K562 (cell line): ENCODE results near the gene CCNY.

Experiments used
- CHD1 ChIP-seq: fragments of 200-600 bp; sonication (generic); IDR thresholded peaks from one replicate; pipeline ENCODE4 v1.6.1; 2012; ENCODE audit warnings: mild to moderate bottlenecking, moderate library complexity, low read length, inconsistent platforms
- GABPA ChIP-seq: fragments of 200-800 bp; sonication (Bioruptor generic); conservative IDR thresholded peaks from 2 replicates; pipeline ENCODE4 v1.6.1; 2016; ENCODE audit warnings: low read depth, missing genetic modification characterization, missing compliant biosample characterization
- MAZ ChIP-seq, 2 experiments: fragments of 450-650 bp in 1 of 2; sonication (generic) in 1 of 2; formaldehyde crosslinking; IDR thresholded peaks in 1 of 2; conservative IDR thresholded peaks in 1 of 2; 2 replicates each; pipeline versions ENCODE4 v1.4.0 to v1.5.0; 2020; ENCODE audit warnings: mild to moderate bottlenecking in 1 of 2, missing genetic modification reagents in 1 of 2
- POLR2A ChIP-seq: fragments of 450-650 bp; conservative IDR thresholded peaks from 2 replicates; pipeline ENCODE4 v1.6.1; 2016
- POLR2AphosphoS5 ChIP-seq: IDR thresholded peaks from 2 replicates; pipeline ENCODE4 v1.6.1; 2011; ENCODE audit warnings: mild to moderate bottlenecking, low read depth, low read length, moderate library complexity; ENCODE audit not compliant: control insufficient read depth, insufficient read depth
- SOX6 ChIP-seq: fragments of 450-650 bp; IDR thresholded peaks from 2 replicates; pipeline ENCODE4 v1.6.1; 2014; ENCODE audit warnings: mild to moderate bottlenecking
- SP2 ChIP-seq: IDR thresholded peaks from 2 replicates; pipeline ENCODE4 v1.6.1; 2011; ENCODE audit warnings: mild to moderate bottlenecking, low read depth, low read length, moderate library complexity; ENCODE audit not compliant: poor library complexity, severe bottlenecking; ENCODE audit errors: extremely low read depth
- TF ChIP-seq, protein P1 (sequence below): fragments of 450-650 bp; IDR thresholded peaks from 2 replicates; pipeline ENCODE4 v1.6.1; 2017; ENCODE audit warnings: mild to moderate bottlenecking, moderate library complexity
- TF ChIP-seq, protein P2 (sequence below), 3 experiments: IDR thresholded peaks in 2 of 3; conservative IDR thresholded peaks in 1 of 3; 2 replicates each; pipeline ENCODE4 v1.5.1; 2011 to 2012; ENCODE audit warnings: low read length in 3 of 3, mild to moderate bottlenecking in 3 of 3, control low read depth in 2 of 3, improper control_type of control experiment in 1 of 3, inconsistent platforms in 1 of 3, low read depth in 1 of 3, mixed read lengths in 1 of 3, moderate library complexity in 1 of 3; ENCODE audit not compliant: insufficient read depth in 2 of 3

DNA sequence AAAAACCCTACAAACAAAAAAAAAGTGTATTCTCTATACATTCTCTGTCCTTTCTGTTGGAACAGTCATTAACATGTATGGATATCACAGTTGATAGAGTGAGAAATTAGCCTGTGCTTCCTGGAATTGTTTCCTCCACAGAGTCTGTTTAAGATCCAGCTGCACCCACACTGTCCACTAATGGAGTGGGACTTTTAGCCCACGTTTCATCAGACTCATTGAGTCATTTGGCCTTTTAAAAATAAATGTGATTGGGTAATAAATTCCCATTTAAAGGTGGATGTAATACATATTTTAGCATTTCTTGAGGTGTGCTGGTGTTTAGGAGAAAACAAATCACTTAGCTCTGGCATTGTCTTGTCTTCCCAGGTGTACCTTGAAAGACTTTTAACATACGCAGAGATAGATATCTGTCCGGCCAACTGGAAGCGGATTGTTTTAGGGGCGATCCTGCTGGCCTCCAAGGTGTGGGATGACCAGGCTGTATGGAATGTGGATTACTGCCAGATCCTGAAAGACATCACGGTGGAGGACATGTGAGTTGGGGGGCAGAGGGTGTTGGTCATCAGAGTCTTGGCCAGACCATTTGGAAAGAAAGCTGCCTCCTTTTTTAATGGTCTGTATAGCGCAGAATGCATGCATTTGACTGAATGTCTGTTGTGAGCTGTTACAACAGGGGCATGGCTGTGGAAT, 216.5 kb downstream of the CCNY start:
- TF ChIP-seq POLR2AphosphoS5: no peak
- no peak for TF ChIP-seq CHD1
- TF ChIP-seq GABPA (tag): no peak
- TF ChIP-seq POLR2A: no peak
- no peak for TF ChIP-seq SOX6
- TF ChIP-seq, protein P1, sequence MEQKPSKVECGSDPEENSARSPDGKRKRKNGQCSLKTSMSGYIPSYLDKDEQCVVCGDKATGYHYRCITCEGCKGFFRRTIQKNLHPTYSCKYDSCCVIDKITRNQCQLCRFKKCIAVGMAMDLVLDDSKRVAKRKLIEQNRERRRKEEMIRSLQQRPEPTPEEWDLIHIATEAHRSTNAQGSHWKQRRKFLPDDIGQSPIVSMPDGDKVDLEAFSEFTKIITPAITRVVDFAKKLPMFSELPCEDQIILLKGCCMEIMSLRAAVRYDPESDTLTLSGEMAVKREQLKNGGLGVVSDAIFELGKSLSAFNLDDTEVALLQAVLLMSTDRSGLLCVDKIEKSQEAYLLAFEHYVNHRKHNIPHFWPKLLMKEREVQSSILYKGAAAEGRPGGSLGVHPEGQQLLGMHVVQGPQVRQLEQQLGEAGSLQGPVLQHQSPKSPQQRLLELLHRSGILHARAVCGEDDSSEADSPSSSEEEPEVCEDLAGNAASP: no peak
- no peak for TF ChIP-seq MAZ (CRISPR knock-in tag; conservative IDR thresholded peaks at IDR 0.05 in 1 of 2, IDR thresholded peaks at IDR 0.05 in 1 of 2)
- TF ChIP-seq SP2: no peak
- TF ChIP-seq, protein P2, sequence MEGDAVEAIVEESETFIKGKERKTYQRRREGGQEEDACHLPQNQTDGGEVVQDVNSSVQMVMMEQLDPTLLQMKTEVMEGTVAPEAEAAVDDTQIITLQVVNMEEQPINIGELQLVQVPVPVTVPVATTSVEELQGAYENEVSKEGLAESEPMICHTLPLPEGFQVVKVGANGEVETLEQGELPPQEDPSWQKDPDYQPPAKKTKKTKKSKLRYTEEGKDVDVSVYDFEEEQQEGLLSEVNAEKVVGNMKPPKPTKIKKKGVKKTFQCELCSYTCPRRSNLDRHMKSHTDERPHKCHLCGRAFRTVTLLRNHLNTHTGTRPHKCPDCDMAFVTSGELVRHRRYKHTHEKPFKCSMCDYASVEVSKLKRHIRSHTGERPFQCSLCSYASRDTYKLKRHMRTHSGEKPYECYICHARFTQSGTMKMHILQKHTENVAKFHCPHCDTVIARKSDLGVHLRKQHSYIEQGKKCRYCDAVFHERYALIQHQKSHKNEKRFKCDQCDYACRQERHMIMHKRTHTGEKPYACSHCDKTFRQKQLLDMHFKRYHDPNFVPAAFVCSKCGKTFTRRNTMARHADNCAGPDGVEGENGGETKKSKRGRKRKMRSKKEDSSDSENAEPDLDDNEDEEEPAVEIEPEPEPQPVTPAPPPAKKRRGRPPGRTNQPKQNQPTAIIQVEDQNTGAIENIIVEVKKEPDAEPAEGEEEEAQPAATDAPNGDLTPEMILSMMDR (IDR thresholded peaks at IDR 0.05 in 2 of 3, conservative IDR thresholded peaks at IDR 0.05 in 1 of 3; ENCODE audit: insufficient read depth in 2 of 3, low read depth in 1 of 3, low read length in 3 of 3): no peak
